Mucosa of stomach (tissue), 1 donor: ENCODE data around the gene CBY1.

ENCODE experiments used
- H3K27me3 ChIP-seq: one replicate; pipeline ENCODE4 v1.7.0; 2013; ENCODE audit warnings: mild to moderate bottlenecking, low read length; ENCODE audit not compliant: control insufficient read depth, insufficient read depth
- H3K36me3 ChIP-seq: one replicate; pipeline ENCODE4 v1.7.0; 2013; ENCODE audit warnings: low read length; ENCODE audit not compliant: control insufficient read depth, insufficient read depth
- H3K4me1 ChIP-seq: one replicate; pipeline ENCODE4 v1.7.0; 2013; ENCODE audit warnings: mild to moderate bottlenecking, low read length; ENCODE audit not compliant: control insufficient read depth, insufficient read depth
- H3K4me3 ChIP-seq: one replicate; pipeline ENCODE4 v1.7.0; 2013; ENCODE audit warnings: low read length
- H3K9ac ChIP-seq: one replicate; pipeline ENCODE4 v1.7.0; 2013; ENCODE audit warnings: mild to moderate bottlenecking, low read length, moderate library complexity
- H3K9me3 ChIP-seq: one replicate; pipeline ENCODE4 v1.7.0; 2013; ENCODE audit warnings: mild to moderate bottlenecking, low read length, moderate library complexity; ENCODE audit not compliant: control insufficient read depth
- donor health status: Pancreatic carcinoma.

The CBY1 gene

GRCh38 chr22:38717244-38717643 is 60.8 kb downstream of the CBY1 start:
- Histone ChIP-seq H3K9ac (no peak overlapping the region), H3K4me1 (peaks cover 17% of the 10 kb centered on the region), H3K27me3 (no peaks in the 10 kb centered on the region), H3K36me3 (peaks cover 10% of the 10 kb centered on the region), H3K4me3 (no peak overlapping the region), H3K9me3 (no peaks in the 10 kb centered on the region)

DNA sequence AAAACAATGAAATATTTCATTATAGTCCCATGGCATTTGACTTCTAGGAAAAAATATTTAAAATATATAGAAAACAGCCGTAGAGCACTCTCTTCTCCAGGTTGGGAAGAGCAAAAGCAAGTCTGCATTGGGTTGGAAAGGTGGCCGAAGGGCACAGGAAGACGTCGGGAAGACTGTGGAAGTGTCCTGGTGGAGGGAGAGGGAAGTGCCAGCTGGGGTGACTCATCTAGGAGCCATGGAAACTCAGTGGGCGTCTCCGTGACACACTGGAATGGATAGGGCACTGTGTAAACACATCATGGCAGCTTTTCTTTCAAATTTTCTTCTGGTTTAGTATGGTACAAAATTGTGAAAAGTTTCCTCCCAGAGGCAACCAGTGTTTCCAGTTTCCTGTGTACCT is 62.0 kb downstream of the CBY1 start:
- Histone ChIP-seq H3K36me3 (peaks cover 10% of the 10 kb centered on the region), H3K27me3 (no peaks in the 10 kb centered on the region), H3K9me3 (no peaks in the 10 kb centered on the region), H3K4me1 (peaks cover 12% of the 10 kb centered on the region), H3K9ac (no peak overlapping the region), H3K4me3 (no peak overlapping the region)

- Histone ChIP-seq H3K36me3 (peaks cover 11% of the 10 kb centered on the region), H3K4me3 (no peak overlapping the region), H3K9me3 (no peaks in the 10 kb centered on the region), H3K27me3 (no peaks in the 10 kb centered on the region), H3K9ac (no peak overlapping the region), H3K4me1 (peaks cover 12% of the 10 kb centered on the region)
These were observed 62.8 kb downstream of the CBY1 start for GRCh38 chr22:38719196-38719595.

DNA sequence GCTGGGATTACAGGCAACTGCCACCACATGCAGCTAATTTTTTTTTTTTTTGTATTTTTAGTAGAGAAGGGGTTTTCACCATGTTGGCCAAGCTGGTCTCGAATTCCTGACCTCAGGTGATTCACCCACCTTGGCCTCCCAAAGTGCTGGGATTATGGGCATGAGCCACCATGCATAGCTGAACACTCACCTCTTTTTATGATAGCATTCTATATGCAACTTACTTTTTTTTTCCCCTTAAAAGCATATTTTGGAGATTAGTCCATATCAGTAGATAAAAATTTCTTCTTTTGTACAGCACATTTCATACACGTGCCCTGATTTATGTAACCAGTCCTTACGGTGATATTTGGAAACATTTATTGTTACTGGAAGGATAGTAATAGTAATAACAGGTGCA is 63.9 kb downstream of the CBY1 start:
- Histone ChIP-seq H3K4me3 (no peak overlapping the region), H3K27me3 (no peaks in the 10 kb centered on the region), H3K9ac (no peak overlapping the region), H3K4me1 (peaks cover 12% of the 10 kb centered on the region), H3K36me3 (peaks cover 19% of the 10 kb centered on the region), H3K9me3 (no peaks in the 10 kb centered on the region)

GRCh38 chr22:38721551-38721950 is 65.1 kb downstream of the CBY1 start:
- Histone ChIP-seq H3K4me3 (no peak overlapping the region), H3K4me1 (peaks cover 12% of the 10 kb centered on the region), H3K27me3 (no peaks in the 10 kb centered on the region), H3K9me3 (no peaks in the 10 kb centered on the region), H3K9ac (no peak overlapping the region), H3K36me3 (peaks cover 22% of the 10 kb centered on the region)
